Activated naive CD4-positive, alpha-beta T cell treated with anti-CD3 and anti-CD28 coated beads for 36 hours (primary cell): ENCODE measurements around the gene SLC5A11. TPM values are rescaled to one million over a fixed set of nuclear protein-coding genes. Genes with fewer than 3 reads are reported as not detected.

Source experiments
- CTCF ChIA-PET: fragments of 350-600 bp; sonication (Branson Sonifier 250); formaldehyde crosslinking; loops from one replicate; lab custom pipeline; 2021; ENCODE audit warnings: antibody characterized with exemption; lab: Charles Lee
- DNase-seq: peaks from one replicate; pipeline ENCODE4 v3.0.0-alpha.2; 2020
- H3K27ac Mint-ChIP-seq: one replicate; pipeline ENCODE4 v1.8.0; 2021; ENCODE audit warnings: mild to moderate bottlenecking, mixed read lengths
- H3K27me3 Mint-ChIP-seq: one replicate; pipeline ENCODE4 v1.8.0; 2021; ENCODE audit warnings: low read depth, mixed read lengths
- H3K36me3 Mint-ChIP-seq: one replicate; pipeline ENCODE4 v1.8.0; 2021; ENCODE audit warnings: low read depth, mixed read lengths
- H3K4me1 Mint-ChIP-seq: one replicate; pipeline ENCODE4 v1.8.0; 2021; ENCODE audit warnings: low read depth, mixed read lengths
- H3K4me3 Mint-ChIP-seq: one replicate; pipeline ENCODE4 v1.8.0; 2021; ENCODE audit warnings: mild to moderate bottlenecking, moderate library complexity, mixed read lengths
- H3K9me3 Mint-ChIP-seq: one replicate; pipeline ENCODE4 v1.8.0; 2021; ENCODE audit warnings: mixed read lengths
- intact Hi-C: fragments of 100-400 bp; cut with micrococcal nuclease; formaldehyde crosslinking; loops from one replicate; pipeline ENCODE4 v1.15.1; 2023
- total RNA-seq, 2 experiments: library from RNA; stranded (reverse); gene quantifications; one replicate each; pipeline ENCODE4 v1.2.3, GENCODE V29; 2021

Gene SLC5A11
- total RNA-seq, 2 experiments from 2014 or later, result not detected

DNA sequence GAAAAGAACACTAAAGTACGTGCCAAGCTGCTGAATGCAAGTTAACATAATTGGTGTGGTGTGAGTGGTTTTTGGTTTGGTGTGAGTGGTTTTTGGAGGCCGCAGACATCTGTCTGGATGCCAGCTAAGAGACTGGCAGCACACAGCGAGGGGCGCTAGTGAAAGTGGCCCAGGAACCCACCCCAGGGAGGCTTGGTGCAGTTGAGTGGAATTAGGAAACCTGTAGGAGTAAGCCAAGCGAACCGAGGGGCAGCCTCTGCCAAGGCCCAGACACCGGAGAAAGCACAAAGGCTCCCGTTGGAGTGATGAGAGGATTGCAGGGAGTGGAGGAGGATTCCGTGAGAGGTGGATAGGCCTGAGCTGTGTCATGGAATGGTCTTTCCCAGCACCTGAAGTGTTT lies 24.6 kb upstream of the SLC5A11 start:
- Mint-ChIP-seq H3K27ac (peak overlapping the region; percentile 28), H3K9me3 (no peaks in the 10 kb centered on the region), H3K27me3 (no peaks in the 10 kb centered on the region), H3K4me1 (no peaks in the 10 kb centered on the region), H3K36me3 (peaks cover 49% of the 10 kb centered on the region), H3K4me3 (no peak overlapping the region)
- DNase-seq, result no peak
- CTCF ChIA-PET, result interaction anchor here (0.5 kb wide), 1 partner anchor 82 kb away, joined by 5 read pairs; no protein-coding TSS in a partner anchor
- intact Hi-C loops, result no loop called here

DNA sequence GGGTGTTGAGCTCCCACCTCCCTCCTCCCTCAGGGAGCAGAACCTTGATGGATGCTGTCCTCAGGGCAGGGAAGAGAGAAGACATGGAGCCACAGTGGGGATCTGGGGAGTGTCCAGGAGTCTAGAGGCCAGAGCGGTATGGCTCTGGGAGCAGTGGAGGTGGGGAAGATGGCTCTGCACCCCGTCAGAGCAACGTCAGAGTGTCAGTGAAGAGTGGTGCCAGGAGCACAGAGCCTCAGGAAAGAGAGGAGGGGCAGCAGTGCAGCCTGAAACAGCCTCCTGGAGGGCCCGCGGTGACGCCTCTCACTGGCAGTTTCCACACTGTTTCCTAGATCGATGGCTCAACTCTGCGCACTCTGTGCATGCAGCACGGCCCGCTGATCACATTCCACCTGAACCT lies 23.2 kb upstream of the SLC5A11 start:
- intact Hi-C loops, result no loop called here
- no peaks in the 10 kb centered on the region for H3K27me3 Mint-ChIP-seq
- H3K36me3 Mint-ChIP-seq, result peaks cover 51% of the 10 kb centered on the region
- no peak for DNase-seq
- no peak overlapping the region for H3K4me3 Mint-ChIP-seq
- H3K4me1 Mint-ChIP-seq, result no peaks in the 10 kb centered on the region
- H3K9me3 Mint-ChIP-seq, result no peaks in the 10 kb centered on the region
- CTCF ChIA-PET, result no interaction called here
- no peak overlapping the region for H3K27ac Mint-ChIP-seq

DNA sequence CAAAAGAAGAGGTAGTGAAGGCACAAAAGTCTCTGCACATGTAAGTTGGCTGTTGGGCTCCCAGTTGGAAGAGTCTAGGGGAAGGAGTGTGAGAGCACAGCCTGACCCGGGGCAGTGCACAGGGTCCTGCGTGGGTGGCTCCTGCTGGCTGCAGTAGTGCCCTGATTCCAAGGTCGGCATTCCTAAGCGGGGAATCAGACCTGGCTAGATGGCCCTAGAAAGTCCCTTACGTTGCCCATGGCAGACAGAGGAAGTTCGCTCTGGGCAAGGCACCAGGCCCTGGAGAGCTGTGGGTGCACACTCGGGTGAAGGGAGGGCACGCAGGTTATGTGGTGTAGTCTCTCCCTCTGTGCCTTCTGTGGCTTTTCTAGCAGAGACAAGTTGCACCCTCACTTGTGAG lies 22.8 kb upstream of the SLC5A11 start:
- H3K4me1 Mint-ChIP-seq, result no peaks in the 10 kb centered on the region
- peaks cover 48% of the 10 kb centered on the region for H3K36me3 Mint-ChIP-seq
- CTCF ChIA-PET, result no interaction called here
- no peaks in the 10 kb centered on the region for H3K9me3 Mint-ChIP-seq
- H3K4me3 Mint-ChIP-seq, result no peak overlapping the region
- no peak overlapping the region for H3K27ac Mint-ChIP-seq
- no peak for DNase-seq
- intact Hi-C loops, result no loop called here
- H3K27me3 Mint-ChIP-seq, result no peaks in the 10 kb centered on the region

DNA sequence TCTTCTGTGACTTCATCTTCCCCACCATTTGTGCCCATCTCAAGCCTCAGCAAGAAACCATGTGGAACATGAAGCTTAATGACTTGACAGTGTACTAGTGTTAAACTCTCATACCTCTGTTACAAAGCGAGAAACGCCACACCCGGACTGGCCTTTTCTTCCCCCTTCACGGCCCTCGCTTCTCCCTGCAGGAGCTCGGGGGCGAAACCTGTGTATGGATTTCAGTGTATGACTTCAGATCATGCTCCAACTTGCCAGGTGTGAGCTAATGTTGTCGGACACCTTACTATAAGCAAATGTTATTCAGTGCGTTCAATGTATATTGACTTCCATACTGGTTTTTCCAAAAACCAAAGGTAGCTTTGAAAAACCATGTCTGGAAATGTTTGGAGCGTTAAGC lies 20.1 kb upstream of the SLC5A11 start:
- intact Hi-C loops, result no loop called here
- CTCF ChIA-PET, result no interaction called here
- H3K9me3 Mint-ChIP-seq, result no peaks in the 10 kb centered on the region

DNA sequence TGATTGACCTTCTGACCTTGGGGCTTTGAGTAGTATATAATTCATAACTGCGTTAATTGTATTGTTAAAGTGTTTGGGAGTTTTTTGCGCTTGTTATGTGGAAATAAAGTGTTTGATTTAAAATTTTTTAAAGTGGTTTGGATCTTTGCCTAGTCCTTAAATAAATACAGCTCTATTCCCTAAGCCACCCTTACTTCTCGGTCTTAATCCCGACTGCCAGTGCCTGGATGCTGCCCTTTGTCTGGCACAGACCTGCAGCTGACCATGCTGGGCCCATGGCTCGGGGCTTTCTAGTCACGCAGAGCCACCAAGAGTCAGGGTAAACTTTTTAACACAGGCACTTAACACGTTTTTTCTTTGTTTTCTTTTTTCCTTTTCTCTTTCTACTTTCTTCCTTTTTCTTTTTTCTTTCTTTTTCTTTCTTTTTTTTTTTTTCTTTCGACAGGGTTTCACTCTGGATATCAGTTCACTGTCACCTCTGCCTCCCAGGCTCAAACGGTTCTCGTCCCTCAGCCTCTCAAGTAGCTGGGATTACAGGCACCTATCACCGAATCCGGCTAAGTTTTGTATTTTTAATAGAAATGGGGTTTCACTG lies 19.6 kb upstream of the SLC5A11 start:
- DNase-seq, result no peak
- Mint-ChIP-seq H3K36me3 (peaks cover 31% of the 10 kb centered on the region), H3K27ac (no peak overlapping the region), H3K4me1 (no peaks in the 10 kb centered on the region), H3K27me3 (no peaks in the 10 kb centered on the region), H3K9me3 (no peaks in the 10 kb centered on the region), H3K4me3 (no peak overlapping the region)
- CTCF ChIA-PET, result interaction anchor here (1.0 kb wide), 1 partner anchor 10 kb away, joined by 4 read pairs; no protein-coding TSS in a partner anchor
- intact Hi-C loops, result no loop called here

More for the DNA sequence above, 20.1 kb upstream of the SLC5A11 start:
- no peak overlapping the region for H3K4me3 Mint-ChIP-seq
- no peak for DNase-seq
- peaks cover 36% of the 10 kb centered on the region for H3K36me3 Mint-ChIP-seq
- H3K27me3 Mint-ChIP-seq, result no peaks in the 10 kb centered on the region
- H3K4me1 Mint-ChIP-seq, result no peaks in the 10 kb centered on the region
- no peak overlapping the region for H3K27ac Mint-ChIP-seq

DNA sequence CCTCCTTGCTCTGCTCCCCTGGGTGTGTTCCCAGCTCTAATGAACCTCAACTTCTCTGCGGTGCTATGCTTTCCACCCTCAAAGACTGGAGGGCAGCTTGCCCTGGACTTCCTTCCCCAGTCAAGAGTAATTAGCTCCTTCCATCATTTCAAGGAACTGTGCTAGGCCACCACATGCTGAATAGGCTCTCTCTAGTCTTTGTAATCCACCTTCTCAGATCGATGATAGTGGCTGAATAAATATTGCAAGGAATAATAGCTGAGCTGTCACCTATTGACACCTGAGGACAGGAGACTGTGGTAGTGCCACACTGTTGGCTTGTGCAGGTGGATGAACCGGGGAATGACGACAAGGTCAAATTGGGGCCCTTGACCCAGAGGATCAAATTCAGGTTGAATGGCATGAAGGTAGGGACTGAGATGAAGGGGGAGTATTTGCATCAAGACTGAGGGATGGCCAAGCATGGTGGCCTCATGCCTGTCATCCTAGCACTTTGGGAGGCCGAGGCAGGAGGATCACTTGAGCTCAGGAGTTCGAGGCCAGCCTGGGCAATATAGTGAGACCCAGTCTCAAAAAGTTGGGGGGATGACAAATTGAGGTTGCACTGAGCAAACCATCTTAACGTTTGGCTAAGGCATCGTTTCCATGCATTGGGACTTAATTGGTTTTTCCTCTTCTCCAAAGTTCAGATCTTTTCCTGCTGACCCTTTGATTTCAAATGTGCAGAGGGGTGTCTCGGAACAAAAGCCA lies 18.8 kb upstream of the SLC5A11 start:
- CTCF ChIA-PET, result interaction anchor here (1.0 to 1.1 kb wide), 2 partner anchors 11 to 398 kb away, joined by 3 to 4 read pairs; no protein-coding TSS in a partner anchor
- DNase-seq, result no peak
- H3K9me3 Mint-ChIP-seq, result no peaks in the 10 kb centered on the region
- no peaks in the 10 kb centered on the region for H3K4me1 Mint-ChIP-seq
- H3K27ac Mint-ChIP-seq, result no peak overlapping the region
- intact Hi-C loops, result no loop called here
- no peak overlapping the region for H3K4me3 Mint-ChIP-seq
- no peaks in the 10 kb centered on the region for H3K27me3 Mint-ChIP-seq
- H3K36me3 Mint-ChIP-seq, result peaks cover 27% of the 10 kb centered on the region

DNA sequence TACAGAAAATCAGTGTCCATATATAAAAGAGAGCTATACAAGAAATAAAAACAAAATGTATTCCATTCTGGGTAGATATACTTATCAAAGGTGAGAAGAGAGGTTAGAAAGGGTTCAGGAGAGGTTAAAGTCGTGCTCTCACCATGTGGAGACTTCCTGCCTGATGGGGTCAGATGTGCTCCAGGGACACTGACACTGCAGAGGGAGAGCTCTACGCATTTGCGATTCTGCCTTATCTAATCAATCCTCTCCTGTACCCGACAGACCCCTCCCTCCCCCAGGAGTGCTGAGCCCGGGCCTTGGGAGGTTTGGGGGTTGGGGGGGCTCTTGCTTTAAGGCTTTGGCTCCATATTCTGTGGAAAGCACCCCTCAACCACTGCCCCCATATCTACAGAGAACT lies 16.6 kb upstream of the SLC5A11 start:
- Mint-ChIP-seq H3K9me3 (no peaks in the 10 kb centered on the region), H3K27ac (no peak overlapping the region), H3K36me3 (peaks cover 9% of the 10 kb centered on the region), H3K27me3 (no peaks in the 10 kb centered on the region), H3K4me3 (no peak overlapping the region), H3K4me1 (no peaks in the 10 kb centered on the region)
- CTCF ChIA-PET, result no interaction called here
- intact Hi-C loops, result no loop called here
- DNase-seq, result no peak

DNA sequence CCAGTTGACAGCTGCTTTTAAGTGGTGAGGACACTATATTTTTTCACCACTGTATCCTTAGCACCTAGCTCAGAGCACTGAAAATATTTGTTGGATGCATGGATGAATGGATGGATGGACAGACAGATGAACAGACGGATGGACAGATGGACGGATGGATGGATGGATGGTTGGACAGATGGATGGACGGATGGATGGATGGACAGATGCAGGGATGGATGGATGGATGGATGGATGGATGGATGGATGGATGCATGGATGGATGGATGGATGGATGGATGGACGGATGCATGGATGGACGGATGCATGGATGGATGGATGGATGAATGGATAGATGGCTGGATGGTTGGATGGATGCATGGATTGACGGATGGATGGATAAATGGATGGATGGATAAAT lies 12.4 kb upstream of the SLC5A11 start:
- intact Hi-C loops, result loop anchor here (5.0 kb wide), 1 partner anchor 274 kb away; no protein-coding TSS in a partner anchor
- Mint-ChIP-seq H3K4me3 (no peak overlapping the region), H3K9me3 (no peaks in the 10 kb centered on the region), H3K27me3 (no peaks in the 10 kb centered on the region), H3K36me3 (no peaks in the 10 kb centered on the region), H3K27ac (no peak overlapping the region), H3K4me1 (no peaks in the 10 kb centered on the region)
- CTCF ChIA-PET, result no interaction called here
- DNase-seq, result no peak

DNA sequence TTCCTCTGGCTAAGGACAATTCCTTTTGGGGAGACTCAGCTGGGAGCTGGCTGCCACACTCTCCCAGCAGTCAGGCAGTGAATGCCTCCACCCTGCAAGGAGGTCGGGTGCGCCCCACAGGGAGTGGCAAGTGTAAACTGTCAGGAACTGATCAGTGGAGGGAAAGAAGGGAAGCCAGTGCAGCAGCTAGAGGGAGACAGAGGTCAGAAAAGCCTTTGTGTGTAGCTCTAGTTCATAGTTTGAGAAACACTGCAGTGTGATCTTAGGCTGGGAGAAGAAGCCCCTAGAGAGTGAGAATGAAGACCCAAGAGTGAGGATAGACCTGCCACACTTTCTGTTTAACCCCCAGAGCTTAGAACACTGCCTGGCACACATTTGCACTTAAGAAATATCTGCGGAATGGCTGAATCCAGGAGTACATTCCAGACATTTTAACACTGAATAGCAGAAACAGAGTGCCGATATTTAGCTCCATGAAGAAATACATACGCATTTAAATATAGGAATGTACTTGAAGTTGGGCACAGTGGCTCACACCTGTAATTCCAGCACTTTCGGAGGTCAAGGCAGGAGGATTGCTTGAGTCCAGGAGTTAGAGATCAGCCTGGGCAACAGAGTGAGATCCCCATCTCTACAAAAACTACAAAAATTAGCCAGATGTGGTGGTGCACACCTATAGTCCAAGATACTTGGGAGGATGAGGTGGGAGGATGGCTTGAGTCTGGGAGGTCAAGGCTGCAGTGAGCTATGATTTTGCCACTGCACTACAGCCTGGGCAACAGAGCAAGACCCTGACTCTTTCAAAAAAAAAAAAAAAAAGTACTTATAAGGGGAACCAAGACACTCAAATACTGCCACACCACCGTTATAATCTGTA lies 11.1 kb upstream of the SLC5A11 start:
- Mint-ChIP-seq H3K4me3 (no peak overlapping the region), H3K27me3 (no peaks in the 10 kb centered on the region), H3K4me1 (no peaks in the 10 kb centered on the region), H3K27ac (no peak overlapping the region), H3K36me3 (no peaks in the 10 kb centered on the region), H3K9me3 (no peaks in the 10 kb centered on the region)
- CTCF ChIA-PET, result interaction anchor here (0.7 to 0.9 kb wide), 2 partner anchors 206 to 391 kb away, joined by 3 to 4 read pairs; no protein-coding TSS in a partner anchor
- intact Hi-C loops, result loop anchor here (5.0 kb wide), 1 partner anchor 273 kb away; no protein-coding TSS in a partner anchor
- peak; percentile 37 for DNase-seq

DNA sequence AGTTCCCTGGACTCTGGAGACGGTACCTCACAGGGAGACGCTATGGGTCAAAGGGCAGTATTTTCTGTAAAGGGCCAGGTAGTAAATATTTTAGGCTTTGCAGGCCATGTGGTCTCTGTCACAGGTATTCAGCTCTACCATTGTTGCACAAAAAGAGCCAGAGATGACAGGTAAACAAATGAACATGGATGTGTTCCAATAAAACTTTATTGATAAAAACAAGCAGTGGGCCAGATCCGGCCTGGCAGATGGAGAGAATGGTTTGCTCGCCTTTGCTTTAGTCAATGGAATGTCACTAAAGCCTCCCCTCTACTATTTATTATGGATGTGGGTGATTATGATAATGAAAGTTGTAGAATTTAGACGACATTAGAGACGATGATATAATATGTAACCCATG lies 8.9 kb upstream of the SLC5A11 start:
- Mint-ChIP-seq H3K36me3 (no peaks in the 10 kb centered on the region), H3K9me3 (no peaks in the 10 kb centered on the region), H3K27ac (no peak overlapping the region), H3K4me1 (no peaks in the 10 kb centered on the region), H3K4me3 (no peak overlapping the region), H3K27me3 (no peaks in the 10 kb centered on the region)
- CTCF ChIA-PET, result no interaction called here
- DNase-seq, result no peak
- intact Hi-C loops, result no loop called here

DNA sequence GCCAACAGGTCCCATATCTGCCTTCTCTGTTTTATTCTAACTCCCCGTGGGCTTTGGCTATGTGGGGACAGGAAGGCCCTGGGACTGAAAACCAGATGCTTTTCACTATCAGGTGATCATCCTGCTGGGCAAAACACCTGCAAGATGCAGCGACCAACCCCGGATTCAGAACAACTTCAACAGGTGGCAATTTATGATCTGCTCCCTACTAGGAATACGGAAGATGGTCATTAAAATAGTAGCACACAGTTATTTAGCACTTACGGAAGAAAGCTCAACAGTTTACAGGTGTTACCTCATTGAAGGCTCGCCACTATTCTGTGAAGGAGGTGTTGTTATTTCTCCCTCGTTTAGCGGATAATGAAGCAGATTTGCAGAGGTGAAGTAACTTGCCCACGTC lies 7.8 kb upstream of the SLC5A11 start:
- CTCF ChIA-PET, result no interaction called here
- Mint-ChIP-seq H3K36me3 (no peaks in the 10 kb centered on the region), H3K27me3 (no peaks in the 10 kb centered on the region), H3K9me3 (no peaks in the 10 kb centered on the region), H3K4me1 (no peaks in the 10 kb centered on the region), H3K27ac (no peak overlapping the region), H3K4me3 (no peak overlapping the region)
- intact Hi-C loops, result no loop called here
- no peak for DNase-seq

DNA sequence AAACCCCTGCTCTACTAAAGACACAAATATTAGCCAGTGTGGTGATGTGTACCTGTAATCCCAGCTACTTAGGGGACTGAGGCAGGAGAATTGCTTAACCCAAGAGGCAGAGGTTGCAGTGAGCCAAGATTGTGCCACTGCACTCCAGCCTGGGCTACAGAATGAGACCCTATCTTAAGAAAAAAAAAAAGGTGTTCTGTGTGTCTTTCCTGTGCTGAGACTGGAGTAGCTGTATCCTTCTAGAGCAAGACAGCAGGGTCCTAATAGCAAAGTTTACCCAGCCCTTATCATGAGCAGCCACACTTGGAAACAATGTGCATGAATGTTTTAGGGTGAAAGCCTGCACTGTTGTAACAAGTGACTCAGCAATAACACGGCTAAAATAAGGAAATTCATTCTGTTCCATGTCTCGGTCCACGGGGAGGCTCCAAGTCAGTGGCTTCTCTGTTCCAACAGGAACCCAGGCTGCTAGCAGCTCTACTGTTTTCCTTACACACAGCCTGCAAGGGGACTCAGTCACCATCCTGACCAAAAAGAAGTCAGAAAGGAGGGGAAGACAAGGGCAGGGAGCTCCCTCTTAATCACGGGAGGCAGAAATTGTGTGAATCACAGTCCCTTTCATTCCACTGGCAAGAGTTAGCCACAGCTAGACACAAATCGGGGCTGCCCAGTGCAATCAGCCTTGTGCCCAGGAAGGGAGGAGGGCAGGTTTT lies 7.1 kb upstream of the SLC5A11 start:
- H3K4me3 Mint-ChIP-seq, result no peak overlapping the region
- H3K27ac Mint-ChIP-seq, result no peak overlapping the region
- no peak for DNase-seq
- H3K27me3 Mint-ChIP-seq, result no peaks in the 10 kb centered on the region
- no peaks in the 10 kb centered on the region for H3K9me3 Mint-ChIP-seq
- peaks cover under 1% of the 10 kb centered on the region for H3K36me3 Mint-ChIP-seq
- intact Hi-C loops, result no loop called here
- CTCF ChIA-PET, result interaction anchor here (0.6 kb wide), 1 partner anchor 9 kb away, joined by 3 read pairs; no protein-coding TSS in a partner anchor
- no peaks in the 10 kb centered on the region for H3K4me1 Mint-ChIP-seq
